H9 (cell line): ENCODE measurements around the gene SORBS1. TPM values are rescaled to one million over a fixed set of nuclear protein-coding genes. Genes with fewer than 3 reads are reported as not detected.

Experiments used
- DNase-seq: peaks from one replicate; pipeline ENCODE4 v3.0.0-alpha.2; 2017
- H2AFZ ChIP-seq: one replicate; pipeline ENCODE4 v1.6.1; 2013; ENCODE audit warnings: mild to moderate bottlenecking, low read length, control low read depth, moderate library complexity
- H2AK5ac ChIP-seq: 2 replicates; pipeline ENCODE4 v1.6.1; 2013; ENCODE audit warnings: low read length, control low read depth, mixed read lengths; ENCODE audit not compliant: insufficient read length
- H2BK120ac ChIP-seq: one replicate; pipeline ENCODE4 v1.6.1; 2013; ENCODE audit warnings: low read depth, mild to moderate bottlenecking, low read length, control low read depth, inconsistent platforms; ENCODE audit not compliant: poor library complexity, severe bottlenecking
- H2BK12ac ChIP-seq: 2 replicates; pipeline ENCODE4 v1.6.1; 2013; ENCODE audit warnings: low read length, control low read depth, mixed read lengths, low read depth; ENCODE audit not compliant: insufficient read length
- H2BK15ac ChIP-seq: 2 replicates; pipeline ENCODE4 v1.6.1; 2013; ENCODE audit warnings: low read depth, low read length, control low read depth
- H2BK20ac ChIP-seq: one replicate; pipeline ENCODE4 v1.6.1; 2013; ENCODE audit warnings: low read depth, mild to moderate bottlenecking, low read length, control low read depth, inconsistent platforms; ENCODE audit not compliant: poor library complexity, severe bottlenecking
- H2BK5ac ChIP-seq: 2 replicates; pipeline ENCODE4 v1.6.1; 2013; ENCODE audit warnings: low read length, control low read depth, mixed read lengths; ENCODE audit not compliant: insufficient read length
- H3K14ac ChIP-seq: 2 replicates; pipeline ENCODE4 v1.6.1; 2013; ENCODE audit warnings: low read length, control low read depth; ENCODE audit not compliant: insufficient read depth
- H3K18ac ChIP-seq: 2 replicates; pipeline ENCODE4 v1.6.1; 2013; ENCODE audit warnings: low read depth, mild to moderate bottlenecking, mixed read lengths, low read length, control low read depth; ENCODE audit not compliant: insufficient read length
- H3K23ac ChIP-seq: 2 replicates; pipeline ENCODE4 v1.6.1; 2013; ENCODE audit warnings: low read length, control low read depth, mixed read lengths, low read depth; ENCODE audit not compliant: insufficient read length
- H3K23me2 ChIP-seq: 2 replicates; pipeline ENCODE4 v1.6.1; 2013; ENCODE audit warnings: low read depth, mild to moderate bottlenecking, mixed read lengths, low read length, control low read depth; ENCODE audit not compliant: insufficient read length, poor library complexity, severe bottlenecking
- H3K27ac ChIP-seq: 2 replicates; pipeline ENCODE4 v1.5.1; 2013; ENCODE audit warnings: low read length, control low read depth, mixed read lengths, low read depth; ENCODE audit not compliant: insufficient read length
- H3K27me3 ChIP-seq: 2 replicates; pipeline ENCODE4 v1.6.1; 2013; ENCODE audit warnings: low read length, control low read depth, inconsistent platforms; ENCODE audit not compliant: insufficient read depth
- H3K4ac ChIP-seq: 2 replicates; pipeline ENCODE4 v1.6.1; 2013; ENCODE audit warnings: low read depth, mild to moderate bottlenecking, control low read depth, inconsistent platforms, low read length, moderate library complexity
- H3K4me1 ChIP-seq: 2 replicates; pipeline ENCODE4 v1.6.1; 2013; ENCODE audit warnings: low read length, control low read depth, inconsistent platforms; ENCODE audit not compliant: insufficient read depth
- H3K4me2 ChIP-seq: 2 replicates; pipeline ENCODE4 v1.6.1; 2013; ENCODE audit warnings: low read length, control low read depth, mixed read lengths; ENCODE audit not compliant: insufficient read length, insufficient read depth
- H3K56ac ChIP-seq: 2 replicates; pipeline ENCODE4 v1.6.1; 2013; ENCODE audit warnings: low read depth, mild to moderate bottlenecking, mixed read lengths, low read length, control low read depth; ENCODE audit not compliant: insufficient read length
- H3K79me1 ChIP-seq: 2 replicates; pipeline ENCODE4 v1.6.1; 2013; ENCODE audit warnings: low read depth, mild to moderate bottlenecking, moderate library complexity, low read length, control low read depth, inconsistent platforms; ENCODE audit not compliant: insufficient read depth, poor library complexity, severe bottlenecking
- H3K79me2 ChIP-seq: 2 replicates; pipeline ENCODE4 v1.6.1; 2013; ENCODE audit warnings: low read length, control low read depth, inconsistent platforms; ENCODE audit not compliant: insufficient read depth
- H3K9ac ChIP-seq: 2 replicates; pipeline ENCODE4 v1.6.1; 2013; ENCODE audit warnings: low read length, control low read depth, mixed read lengths; ENCODE audit not compliant: insufficient read length; ENCODE audit errors: extremely low read depth
- H3K9me3 ChIP-seq: one replicate; pipeline ENCODE4 v1.6.1; 2013; ENCODE audit warnings: low read depth, low read length, inconsistent platforms; ENCODE audit not compliant: control insufficient read depth
- H3T11ph ChIP-seq: one replicate; pipeline ENCODE4 v1.6.1; 2013; ENCODE audit warnings: mild to moderate bottlenecking, low read length, control low read depth, inconsistent platforms
- H4K20me1 ChIP-seq: one replicate; pipeline ENCODE4 v1.6.1; 2013; ENCODE audit not compliant: control insufficient read depth, insufficient read length, insufficient read depth
- H4K5ac ChIP-seq: 2 replicates; pipeline ENCODE4 v1.6.1; 2013; ENCODE audit warnings: low read depth, mild to moderate bottlenecking, mixed read lengths, low read length, control low read depth; ENCODE audit not compliant: insufficient read length
- H4K8ac ChIP-seq: replicated peaks from 2 replicates; pipeline ENCODE4 v1.6.1; 2013; ENCODE audit warnings: low read length, control low read depth, mixed read lengths, low read depth; ENCODE audit not compliant: insufficient read length
- H4K91ac ChIP-seq: 2 replicates; pipeline ENCODE4 v1.6.1; 2013; ENCODE audit warnings: low read depth, mild to moderate bottlenecking, moderate library complexity, mixed read lengths, low read length, control low read depth; ENCODE audit not compliant: insufficient read length
- H3K27ac Mint-ChIP-seq, 3 experiments: 2 replicates in 2 of 3; 3 replicates in 1 of 3; pipeline ENCODE4 v1.8.0; 2020 to 2021; ENCODE audit warnings: mixed read lengths in 3 of 3, mild to moderate bottlenecking in 1 of 3, moderate library complexity in 1 of 3
- H3K27me3 Mint-ChIP-seq: 2 replicates; pipeline ENCODE4 v1.8.0; 2021; ENCODE audit warnings: low read depth, mild to moderate bottlenecking, moderate library complexity, mixed read lengths
- H3K36me3 Mint-ChIP-seq, 3 experiments: 2 replicates in 2 of 3; 3 replicates in 1 of 3; pipeline ENCODE4 v1.8.0; 2020 to 2021; ENCODE audit warnings: low read depth in 3 of 3, mixed read lengths in 3 of 3; ENCODE audit not compliant: insufficient read depth in 1 of 3
- H3K4me1 Mint-ChIP-seq, 2 experiments: 2 replicates each; pipeline ENCODE4 v1.8.0; 2020; ENCODE audit warnings: mixed read lengths in 2 of 2
- H3K4me3 Mint-ChIP-seq, 2 experiments: 2 replicates in 1 of 2; 3 replicates in 1 of 2; pipeline ENCODE4 v1.8.0; 2020 to 2021; ENCODE audit warnings: mild to moderate bottlenecking in 2 of 2, mixed read lengths in 2 of 2, moderate library complexity in 1 of 2
- H3K9me3 Mint-ChIP-seq, 2 experiments: 2 replicates in 1 of 2; 3 replicates in 1 of 2; pipeline ENCODE4 v1.8.0; 2020; ENCODE audit warnings: mild to moderate bottlenecking in 2 of 2, mixed read lengths in 2 of 2, moderate library complexity in 1 of 2
- WGBS: extraction: QIAGEN DNeasy Blood & Tissue Kit; methylation state at CpG from one replicate; pipeline ENCODE4 v1.1.7; 2013; ENCODE audit warnings: missing lambda C conversion rate, low lambda C conversion rate, mixed read lengths; ENCODE audit not compliant: insufficient read length; ENCODE audit errors: extremely low coverage; 5-methylcytosine and 5-hydroxymethylcytosine counted together
- total RNA-seq: library from RNA; stranded (reverse); gene quantifications from 2 replicates; pipeline ENCODE4 v1.2.1, GENCODE V29; 2021
- TF ChIP-seq, protein P1 (sequence below): fragments of 200-600 bp; sonication (generic); conservative IDR thresholded peaks from 3 replicates; pipeline ENCODE4 v1.8.0; 2021; ENCODE audit warnings: antibody characterized with exemption, mild to moderate bottlenecking

SORBS1 gene
- total RNA-seq, 1 experiment from 2014 or later: 24.3 TPM

DNA sequence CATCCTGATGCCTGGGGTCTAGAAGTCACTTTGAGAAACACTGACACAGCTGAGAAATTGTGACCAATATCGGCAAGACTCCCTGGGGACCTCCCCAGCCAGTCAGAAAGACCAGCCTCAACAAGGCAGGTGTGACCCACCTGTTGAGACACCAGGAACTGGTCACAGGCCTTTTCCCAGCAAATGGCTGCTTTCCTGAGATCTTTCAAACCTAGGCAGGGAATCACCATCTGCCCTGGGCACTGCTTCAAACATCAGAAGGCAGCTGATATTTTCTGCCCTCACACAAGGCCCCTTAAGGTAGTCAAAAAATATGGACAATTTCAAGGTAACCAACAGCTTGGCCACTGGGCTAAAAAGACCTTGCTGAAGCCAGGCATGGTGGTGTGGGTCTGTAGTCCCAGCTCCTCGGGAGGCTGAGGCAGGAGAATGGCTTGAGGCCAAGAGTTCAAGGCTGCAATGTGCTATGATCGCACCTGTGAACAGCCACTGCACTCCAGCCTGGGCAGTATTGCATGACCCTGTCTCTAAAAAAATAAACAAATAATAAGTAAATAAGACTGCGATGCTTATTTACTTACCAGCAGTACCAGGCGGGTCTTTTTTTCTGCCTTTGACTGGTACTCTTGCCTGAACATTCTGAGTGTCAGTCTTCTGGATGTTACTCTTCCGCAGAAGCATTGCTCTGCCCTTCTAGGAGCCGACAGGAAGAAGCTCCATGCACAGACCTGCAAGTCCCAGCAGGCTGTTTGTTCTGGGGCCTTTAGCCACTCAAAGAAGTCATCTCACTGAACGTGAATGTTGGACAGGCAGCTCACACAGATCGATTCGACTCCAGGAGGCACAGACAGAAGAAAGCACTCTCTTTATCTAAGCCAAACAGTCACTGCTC lies 59.7 kb downstream of the SORBS1 start:
- no peaks in the 10 kb centered on the region for H3K23me2 ChIP-seq
- Mint-ChIP-seq H3K4me3 (no peak overlapping the region), H3K27ac (peak overlapping the region in 1 of 3 experiments; percentile 69; a peak in 2 of 7 replicates), H3K27me3 (no peaks in the 10 kb centered on the region), H3K4me1 (peaks cover 46 to 62% of the 10 kb centered on the region in 2 experiments), H3K36me3 (no peaks in the 10 kb centered on the region), H3K9me3 (no peaks in the 10 kb centered on the region)
- H3K14ac ChIP-seq: no peak overlapping the region
- no peak overlapping the region for H2BK12ac ChIP-seq
- no peaks in the 10 kb centered on the region for H3K27me3 ChIP-seq
- no peaks in the 10 kb centered on the region for H3K79me1 ChIP-seq
- DNase-seq: no peak
- H3K27ac ChIP-seq: no peak overlapping the region
- no peak overlapping the region for H2AK5ac ChIP-seq
- WGBS: no CpG with 5 or more reads among the region's 10 CpGs
- H3K56ac ChIP-seq: no peak overlapping the region
- H2BK15ac ChIP-seq: no peak overlapping the region
- no peak overlapping the region for H2BK120ac ChIP-seq
- H3K4me1 ChIP-seq: peaks cover 5% of the 10 kb centered on the region; the same call in 1 of the 2 replicates
- H2BK5ac ChIP-seq: no peak overlapping the region
- no peak overlapping the region for H3K4ac ChIP-seq
- H4K20me1 ChIP-seq: no peaks in the 10 kb centered on the region
- H3K23ac ChIP-seq: no peak overlapping the region
- no peak overlapping the region for H3K9ac ChIP-seq
- no peak overlapping the region for H3K4me2 ChIP-seq
- TF ChIP-seq, protein P1, sequence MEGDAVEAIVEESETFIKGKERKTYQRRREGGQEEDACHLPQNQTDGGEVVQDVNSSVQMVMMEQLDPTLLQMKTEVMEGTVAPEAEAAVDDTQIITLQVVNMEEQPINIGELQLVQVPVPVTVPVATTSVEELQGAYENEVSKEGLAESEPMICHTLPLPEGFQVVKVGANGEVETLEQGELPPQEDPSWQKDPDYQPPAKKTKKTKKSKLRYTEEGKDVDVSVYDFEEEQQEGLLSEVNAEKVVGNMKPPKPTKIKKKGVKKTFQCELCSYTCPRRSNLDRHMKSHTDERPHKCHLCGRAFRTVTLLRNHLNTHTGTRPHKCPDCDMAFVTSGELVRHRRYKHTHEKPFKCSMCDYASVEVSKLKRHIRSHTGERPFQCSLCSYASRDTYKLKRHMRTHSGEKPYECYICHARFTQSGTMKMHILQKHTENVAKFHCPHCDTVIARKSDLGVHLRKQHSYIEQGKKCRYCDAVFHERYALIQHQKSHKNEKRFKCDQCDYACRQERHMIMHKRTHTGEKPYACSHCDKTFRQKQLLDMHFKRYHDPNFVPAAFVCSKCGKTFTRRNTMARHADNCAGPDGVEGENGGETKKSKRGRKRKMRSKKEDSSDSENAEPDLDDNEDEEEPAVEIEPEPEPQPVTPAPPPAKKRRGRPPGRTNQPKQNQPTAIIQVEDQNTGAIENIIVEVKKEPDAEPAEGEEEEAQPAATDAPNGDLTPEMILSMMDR: no peak
- H2AFZ ChIP-seq: no peak overlapping the region
- H3K9me3 ChIP-seq: no peaks in the 10 kb centered on the region
- H3T11ph ChIP-seq: no peak overlapping the region
- H3K18ac ChIP-seq: no peak overlapping the region
- no peak overlapping the region for H4K8ac ChIP-seq
- no peak overlapping the region for H4K91ac ChIP-seq
- no peak overlapping the region for H4K5ac ChIP-seq
- H3K79me2 ChIP-seq: peaks cover 5% of the 10 kb centered on the region; the same call in 1 of the 2 replicates
- H2BK20ac ChIP-seq: no peak overlapping the region
